Fibroblast of gingiva (primary cell): Measurements from ENCODE around the gene PMP22.
A peak's percentile ranks its signal among the peaks of the same experiment; 100 is the strongest.
"Not testable (repeated sequence)": the region's sequence is repeated elsewhere in the genome, so short reads cannot be mapped to it uniquely, and the experiment has no call there.

Source experiments
- DNase-seq: peaks from one replicate; pipeline ENCODE4 v3.0.0-alpha.2; 2011; ENCODE audit warnings: low read depth

Gene PMP22

GRCh38 chr17:15255713-15256454 is 9.2 kb downstream of the PMP22 start:
- no peak for DNase-seq

GRCh38 chr17:15250135-15250860 is 14.8 kb downstream of the PMP22 start:
- no peak for DNase-seq

- DNase-seq = no peak
These were observed 15.6 kb downstream of the PMP22 start for GRCh38 chr17:15249487-15249886.

- no peak for DNase-seq
These were observed 17.1 kb downstream of the PMP22 start for GRCh38 chr17:15247891-15248529.

- no peak for DNase-seq
These were observed 20.1 kb downstream of the PMP22 start for GRCh38 chr17:15245054-15245453.

GRCh38 chr17:15240644-15241043 is 24.5 kb downstream of the PMP22 start:
- DNase-seq = no peak

- DNase-seq = no peak
These were observed 25.6 kb downstream of the PMP22 start for GRCh38 chr17:15239491-15239890.

GRCh38 chr17:15238676-15239422 is 26.3 kb downstream of the PMP22 start:
- no peak for DNase-seq

GRCh38 chr17:15238057-15238456 is 27.1 kb downstream of the PMP22 start:
- DNase-seq = no peak

- no peak for DNase-seq
These were observed 28.1 kb downstream of the PMP22 start for GRCh38 chr17:15237106-15237425.

- DNase-seq = no peak
These were observed 28.6 kb downstream of the PMP22 start for GRCh38 chr17:15236281-15237105.

GRCh38 chr17:15233971-15234370 is 31.2 kb downstream of the PMP22 start:
- DNase-seq = no peak

- peak; percentile 71 for DNase-seq
These were observed 31.9 kb downstream of the PMP22 start for GRCh38 chr17:15233022-15233805.

GRCh38 chr17:15232517-15232915 is 32.6 kb downstream of the PMP22 start:
- no peak for DNase-seq

- DNase-seq = no peak
These were observed 33.1 kb downstream of the PMP22 start for GRCh38 chr17:15231851-15232516.

- no peak for DNase-seq
These were observed 34.3 kb downstream of the PMP22 start for GRCh38 chr17:15230866-15231265.

GRCh38 chr17:15221827-15222226 is 43.3 kb downstream of the PMP22 start:
- not testable (repeated sequence) for DNase-seq

- DNase-seq = peak; percentile 89
These were observed 44.3 kb downstream of the PMP22 start for GRCh38 chr17:15220785-15221184.

GRCh38 chr17:15216481-15216880 is 48.6 kb downstream of the PMP22 start:
- no peak for DNase-seq

- DNase-seq = peak; percentile 33
These were observed 51.6 kb downstream of the PMP22 start for GRCh38 chr17:15213381-15214087.
